Measurements from ENCODE around the gene LIM2.

Gene LIM2

GRCh38 chr19:51339687-51340656, 47.8 kb downstream of the LIM2 start:
- TF ChIP-seq ZC3H10 (CRISPR knock-in tag; IDR thresholded peaks at IDR 0.05) = 0 out of 2 replicates have a peak, but pooled peaks have one; percentile 16
- TF ChIP-seq ISL1 (CRISPR knock-in tag; IDR thresholded peaks at IDR 0.05) = no peak
- TF ChIP-seq ZFP3 (CRISPR knock-in tag; IDR thresholded peaks at IDR 0.05) = 0 out of 2 replicates have a peak, but pooled peaks have one; percentile 21
- TF ChIP-seq ARNTL (CRISPR knock-in tag; IDR thresholded peaks at IDR 0.05; ENCODE audit: borderline replicate concordance, low read depth) = 0 out of 2 replicates have a peak, but pooled peaks have one; percentile 52
- ATAC-seq = peak; percentile 92

- TF ChIP-seq RARB (CRISPR knock-in tag; IDR thresholded peaks at IDR 0.05) (no peak), GLIS3 (CRISPR knock-in tag; IDR thresholded peaks at IDR 0.05) (no peak), POU6F1 (CRISPR knock-in tag; IDR thresholded peaks at IDR 0.05; ENCODE audit: borderline replicate concordance, low read depth) (no peak), CSRNP3 (CRISPR knock-in tag; IDR thresholded peaks at IDR 0.05) (no peak), ZNF565 (CRISPR knock-in tag; conservative IDR thresholded peaks at IDR 0.05; ENCODE audit: low read depth) (no peak), CSDC2 (CRISPR knock-in tag; IDR thresholded peaks at IDR 0.05) (no peak), BACH2 (CRISPR knock-in tag; IDR thresholded peaks at IDR 0.05; ENCODE audit: borderline replicate concordance) (no peak), TSHZ2 (CRISPR knock-in tag; IDR thresholded peaks at IDR 0.05) (no peak), ZC3H10 (CRISPR knock-in tag; IDR thresholded peaks at IDR 0.05) (no peak), SNAI2 (CRISPR knock-in tag; IDR thresholded peaks at IDR 0.05) (no peak), PPARA (CRISPR knock-in tag; IDR thresholded peaks at IDR 0.05; ENCODE audit: borderline replicate concordance) (no peak), ZNF8 (CRISPR knock-in tag; IDR thresholded peaks at IDR 0.05) (no peak), OSR1 (CRISPR knock-in tag; IDR thresholded peaks at IDR 0.05) (no peak)
- peak; percentile 18 for ATAC-seq
These were observed 48.5 kb downstream of the LIM2 start for GRCh38 chr19:51339313-51339686.

- ATAC-seq = peak; percentile 89
- TF ChIP-seq GLIS3 (CRISPR knock-in tag; IDR thresholded peaks at IDR 0.05) (no peak), ISL1 (CRISPR knock-in tag; IDR thresholded peaks at IDR 0.05) (no peak), TOX (CRISPR knock-in tag; IDR thresholded peaks at IDR 0.05; ENCODE audit: borderline replicate concordance) (no peak), PATZ1 (CRISPR knock-in tag; IDR thresholded peaks at IDR 0.05; ENCODE audit: borderline replicate concordance) (no peak), CREB5 (CRISPR knock-in tag; IDR thresholded peaks at IDR 0.05; ENCODE audit: low read depth) (no peak), ZC3H10 (CRISPR knock-in tag; IDR thresholded peaks at IDR 0.05) (no peak), ESRRG (CRISPR knock-in tag; IDR thresholded peaks at IDR 0.05) (no peak)
These were observed 49.0 kb downstream of the LIM2 start for GRCh38 chr19:51338563-51339312.

All from SK-N-SH treated with all-trans-retinoic acid at 6 μM for 48 hours (cell line).